Esophagus squamous epithelium (tissue), 4 donors: Measurements from ENCODE around the gene RASSF7.

Experiments
- POLR2A ChIP-seq, 4 donors: fragments of 450-650 bp; IDR thresholded peaks; one replicate each; pipeline ENCODE4 v1.6.1; 2017; ENCODE audit warnings: antibody characterized with exemption in 4 of 4, mild to moderate bottlenecking in 4 of 4, moderate library complexity in 3 of 4
- TF ChIP-seq, protein P1 (sequence below), 6 experiments: fragments of 450-650 bp in 4 of 6; fragments of 200-600 bp in 2 of 6; sonication (generic) in 2 of 6; IDR thresholded peaks; one replicate each; pipeline ENCODE4 v1.5.1; 2016 to 2019; ENCODE audit warnings: antibody characterized with exemption in 6 of 6, mild to moderate bottlenecking in 4 of 6, moderate library complexity in 4 of 6

DNA sequence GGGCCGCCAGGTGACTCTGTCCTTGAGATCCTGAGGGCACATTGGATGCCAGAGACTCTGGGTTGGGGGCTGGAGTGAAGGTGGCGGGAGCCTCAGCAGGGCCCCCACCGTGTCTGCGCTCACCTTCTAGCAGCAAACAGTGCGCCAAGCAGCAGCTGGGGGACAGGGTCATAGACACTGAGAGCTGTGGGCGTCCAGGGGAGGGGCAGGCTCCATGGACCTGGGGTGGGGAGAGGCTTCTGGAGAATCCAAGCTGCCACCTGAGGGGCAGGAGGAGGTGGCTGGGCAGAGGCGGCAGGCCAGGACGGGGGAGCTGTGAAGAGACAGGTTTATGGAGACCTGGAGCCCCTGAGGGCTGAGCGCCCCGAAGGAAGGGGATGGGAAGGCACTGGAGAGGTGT lies 23.5 kb downstream of the RASSF7 start:
- no peak for TF ChIP-seq POLR2A (IDR thresholded peaks at IDR 0.05)
- TF ChIP-seq, protein P1, sequence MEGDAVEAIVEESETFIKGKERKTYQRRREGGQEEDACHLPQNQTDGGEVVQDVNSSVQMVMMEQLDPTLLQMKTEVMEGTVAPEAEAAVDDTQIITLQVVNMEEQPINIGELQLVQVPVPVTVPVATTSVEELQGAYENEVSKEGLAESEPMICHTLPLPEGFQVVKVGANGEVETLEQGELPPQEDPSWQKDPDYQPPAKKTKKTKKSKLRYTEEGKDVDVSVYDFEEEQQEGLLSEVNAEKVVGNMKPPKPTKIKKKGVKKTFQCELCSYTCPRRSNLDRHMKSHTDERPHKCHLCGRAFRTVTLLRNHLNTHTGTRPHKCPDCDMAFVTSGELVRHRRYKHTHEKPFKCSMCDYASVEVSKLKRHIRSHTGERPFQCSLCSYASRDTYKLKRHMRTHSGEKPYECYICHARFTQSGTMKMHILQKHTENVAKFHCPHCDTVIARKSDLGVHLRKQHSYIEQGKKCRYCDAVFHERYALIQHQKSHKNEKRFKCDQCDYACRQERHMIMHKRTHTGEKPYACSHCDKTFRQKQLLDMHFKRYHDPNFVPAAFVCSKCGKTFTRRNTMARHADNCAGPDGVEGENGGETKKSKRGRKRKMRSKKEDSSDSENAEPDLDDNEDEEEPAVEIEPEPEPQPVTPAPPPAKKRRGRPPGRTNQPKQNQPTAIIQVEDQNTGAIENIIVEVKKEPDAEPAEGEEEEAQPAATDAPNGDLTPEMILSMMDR (IDR thresholded peaks at IDR 0.05), result no peak
